Amniotic stem cell (primary cell): Measurements from ENCODE around the gene CETN1.

Experiments
- DNase-seq: peaks from one replicate; lab custom pipeline; 2025; lab: John Stamatoyannopoulos, UW

The CETN1 gene

DNA sequence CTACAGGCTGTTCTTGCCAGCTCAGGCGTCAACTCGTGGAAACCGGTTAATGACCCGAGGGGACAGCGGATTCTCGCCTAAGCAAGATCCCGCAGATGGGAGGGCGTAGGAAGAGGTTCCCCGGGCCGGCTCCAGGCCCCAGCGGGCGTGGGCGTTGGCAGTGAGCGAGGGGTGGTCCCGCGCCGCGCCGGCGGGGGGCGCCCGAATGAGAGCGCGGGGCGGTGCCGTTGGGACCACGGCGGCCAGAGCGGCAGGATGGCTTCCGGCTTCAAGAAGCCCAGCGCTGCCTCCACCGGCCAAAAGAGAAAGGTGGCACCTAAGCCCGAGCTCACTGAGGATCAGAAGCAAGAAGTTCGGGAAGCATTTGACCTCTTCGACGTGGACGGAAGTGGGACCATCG lies at the start of gene CETN1:
Gene CETN1 (plus strand): TSS at position 227 of the 400 bp plus-strand sequence. CDS start 29 bp downstream, at position 256.
- DNase-seq: no peak

- DNase-seq: no peak
Measured at GRCh38 chr18:532018-532417, 48.2 kb upstream of the CETN1 start.

GRCh38 chr18:532632-533031 lies 47.5 kb upstream of the CETN1 start:
- DNase-seq: no peak

DNA sequence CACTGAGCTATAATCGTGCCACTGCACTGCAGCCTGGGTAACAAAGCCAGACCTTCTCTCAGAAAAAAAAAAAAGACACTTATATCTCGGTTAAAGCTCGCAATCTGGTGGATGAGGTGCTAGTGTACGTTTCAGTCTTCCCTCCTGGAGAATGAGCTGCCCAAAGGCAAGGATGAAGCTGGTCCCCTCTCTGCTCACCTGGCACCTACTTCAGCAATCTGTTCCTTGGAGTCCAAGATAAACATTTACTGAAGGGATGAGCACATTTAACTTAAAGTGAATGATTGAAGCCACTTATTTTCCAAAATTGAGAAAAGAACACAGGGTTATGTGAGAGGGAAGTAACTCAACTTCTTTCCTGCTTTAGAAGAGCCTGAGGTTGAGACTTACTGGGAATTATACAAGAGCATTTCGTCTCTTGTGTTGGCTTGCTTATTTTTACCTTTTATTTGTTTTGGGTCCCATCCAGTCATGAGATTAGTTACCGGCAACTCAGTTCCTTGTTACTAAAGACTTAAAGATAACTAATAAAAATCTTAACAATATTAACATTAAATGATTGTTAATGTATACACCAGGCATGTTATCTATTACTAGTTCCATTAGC lies 46.1 kb upstream of the CETN1 start:
- DNase-seq: no peak

GRCh38 chr18:543447-544078 lies 36.6 kb upstream of the CETN1 start:
- DNase-seq: no peak

GRCh38 chr18:549967-550366 lies 30.2 kb upstream of the CETN1 start:
- no peak for DNase-seq

DNA sequence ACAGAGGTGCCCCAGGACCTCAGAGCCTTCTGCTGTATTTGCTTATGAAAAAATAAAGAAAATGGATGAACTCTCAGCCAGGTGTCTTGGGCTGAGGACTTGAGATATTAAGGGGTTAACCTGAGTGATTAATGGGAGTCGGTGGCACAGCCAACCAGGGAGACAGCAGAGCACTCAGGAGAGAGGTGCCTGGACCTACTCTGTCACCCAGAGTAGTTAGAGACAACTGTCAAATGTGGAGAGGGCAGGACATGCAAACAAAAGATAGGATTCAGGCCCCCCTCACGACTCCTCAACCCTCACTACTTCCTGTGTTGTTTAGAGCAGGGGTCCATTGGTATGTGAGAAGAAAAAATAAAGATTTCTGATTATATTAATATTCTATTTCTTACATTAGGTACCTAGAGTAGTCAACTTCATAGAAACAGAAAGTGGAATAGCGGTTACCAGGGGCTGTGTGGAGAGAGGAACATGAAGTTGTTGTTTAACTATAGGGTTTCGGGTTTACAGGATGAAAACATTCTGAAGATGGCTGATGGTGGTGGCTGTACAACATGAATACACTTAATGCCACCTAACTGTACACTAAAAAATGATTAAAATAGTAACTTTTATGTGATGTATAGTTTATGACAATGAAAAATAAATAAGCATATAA lies 28.6 kb upstream of the CETN1 start:
- no peak for DNase-seq

- DNase-seq: no peak
Measured at GRCh38 chr18:555705-556457, 24.3 kb upstream of the CETN1 start.

GRCh38 chr18:564708-565561 lies 15.2 kb upstream of the CETN1 start:
- DNase-seq: no peak

- no peak for DNase-seq
Measured at GRCh38 chr18:565562-566061, 14.6 kb upstream of the CETN1 start.

DNA sequence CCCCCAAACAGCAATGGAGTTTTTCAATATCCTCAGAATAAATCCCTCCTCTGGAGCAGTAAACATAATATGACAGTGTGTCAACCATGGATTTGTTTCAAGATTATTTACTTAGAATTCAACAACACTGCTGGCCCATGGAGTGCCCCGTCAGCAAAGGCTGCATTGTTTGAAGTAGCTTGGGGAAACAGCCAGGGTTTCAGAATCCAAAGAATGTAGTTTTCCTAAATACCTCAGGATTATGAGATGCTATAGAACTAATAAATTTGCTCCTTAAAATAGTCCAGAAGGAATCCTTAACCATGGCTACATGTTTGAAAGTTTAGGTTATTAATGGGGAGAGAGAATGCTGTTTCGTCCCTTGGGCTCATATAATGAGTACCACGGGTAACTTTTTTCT lies 13.1 kb upstream of the CETN1 start:
- no peak for DNase-seq

- DNase-seq: no peak
Measured at GRCh38 chr18:568731-569130, 11.4 kb upstream of the CETN1 start.

- no peak for DNase-seq
Measured at GRCh38 chr18:570256-570655, 9.9 kb upstream of the CETN1 start.

- DNase-seq: no peak
Measured at GRCh38 chr18:570697-571096, 9.5 kb upstream of the CETN1 start.

- DNase-seq: no peak
Measured at GRCh38 chr18:572091-572830, 7.9 kb upstream of the CETN1 start.

DNA sequence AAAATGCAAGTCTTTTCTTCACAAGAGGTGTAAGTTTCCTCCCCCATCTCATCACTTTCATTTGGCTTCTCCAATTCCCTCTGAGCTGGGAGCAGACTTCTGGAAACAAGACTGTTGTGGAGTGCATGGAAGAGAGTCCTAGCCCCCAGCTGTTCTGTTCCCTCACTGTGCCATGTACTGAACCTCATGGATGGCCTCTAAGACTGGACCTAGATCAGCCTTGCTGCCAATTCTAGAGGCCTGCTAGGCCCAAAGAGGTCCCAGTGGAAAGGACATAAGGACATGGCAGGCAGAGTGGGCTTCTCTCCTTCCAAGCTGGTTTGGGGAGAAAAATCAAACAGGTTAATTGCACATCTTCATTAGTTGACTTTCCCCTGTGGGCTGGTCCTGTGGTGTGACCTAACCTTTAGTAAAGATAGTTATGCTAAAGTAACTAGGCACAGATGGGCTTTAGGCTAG lies 7.3 kb upstream of the CETN1 start:
- no peak for DNase-seq

DNA sequence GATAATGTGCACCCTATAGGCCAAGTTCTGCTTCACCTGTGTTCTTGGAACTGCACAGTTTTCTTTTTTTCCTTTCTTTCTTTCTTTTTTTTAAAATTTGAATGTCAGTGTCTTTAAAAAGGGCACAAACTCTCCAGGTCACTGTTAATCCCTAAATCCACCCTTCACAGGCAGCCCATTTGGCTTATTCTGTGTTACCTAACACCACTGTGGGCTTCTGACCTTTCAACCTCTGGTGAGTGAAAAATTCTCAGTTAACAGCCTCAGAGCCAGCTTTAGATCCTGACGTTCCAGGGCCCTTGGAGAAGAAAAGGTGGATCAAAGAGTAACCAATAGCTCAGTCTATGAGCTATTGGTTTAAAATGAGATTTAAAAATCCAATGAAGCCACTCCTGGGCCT lies 6.8 kb upstream of the CETN1 start:
- no peak for DNase-seq

- no peak for DNase-seq
Measured at GRCh38 chr18:574149-574860, 5.9 kb upstream of the CETN1 start.

GRCh38 chr18:574865-575645 lies 5.1 kb upstream of the CETN1 start:
- DNase-seq: no peak
